Urothelium cell line (cell line): ENCODE data around the gene TMOD2.

Experiments used
- DNase-seq: peaks from one replicate; pipeline ENCODE4 v3.0.0; 2011; ENCODE audit warnings: low spot score, mixed read lengths
- FAIRE-seq: peaks from 2 replicates; lab custom pipeline; 2011; peaks lifted over from hg19 to GRCh38; lab: Jason Lieb, UNC

The TMOD2 gene

DNA sequence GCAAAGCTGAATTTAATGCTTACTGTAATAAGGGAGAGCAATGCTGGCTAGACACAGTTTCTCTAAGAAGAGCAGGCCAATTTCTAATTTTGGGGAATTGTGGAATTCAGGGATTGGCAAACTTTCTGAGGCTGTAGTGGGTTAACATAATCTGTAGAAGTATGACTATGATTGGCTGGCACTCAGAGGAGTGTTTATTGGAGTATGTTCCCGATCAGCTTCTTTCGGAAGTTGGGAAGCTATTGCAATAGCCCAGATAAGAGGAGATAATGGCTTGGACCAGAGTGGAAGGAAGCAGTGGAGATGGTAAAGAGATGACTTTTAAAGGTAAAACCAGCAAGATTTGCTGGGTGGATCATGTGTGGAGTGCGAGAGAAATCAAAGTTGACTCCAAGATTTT is 97.4 kb downstream of the TMOD2 start:
- FAIRE-seq, result no peak
- DNase-seq, result no peak

- no peak for DNase-seq
- no peak for FAIRE-seq
Observed at GRCh38 chr15:51849860-51850259, 98.5 kb downstream of the TMOD2 start.

- DNase-seq, result no peak
- FAIRE-seq, result no peak
Observed at GRCh38 chr15:51853998-51854397, 102.6 kb downstream of the TMOD2 start.

DNA sequence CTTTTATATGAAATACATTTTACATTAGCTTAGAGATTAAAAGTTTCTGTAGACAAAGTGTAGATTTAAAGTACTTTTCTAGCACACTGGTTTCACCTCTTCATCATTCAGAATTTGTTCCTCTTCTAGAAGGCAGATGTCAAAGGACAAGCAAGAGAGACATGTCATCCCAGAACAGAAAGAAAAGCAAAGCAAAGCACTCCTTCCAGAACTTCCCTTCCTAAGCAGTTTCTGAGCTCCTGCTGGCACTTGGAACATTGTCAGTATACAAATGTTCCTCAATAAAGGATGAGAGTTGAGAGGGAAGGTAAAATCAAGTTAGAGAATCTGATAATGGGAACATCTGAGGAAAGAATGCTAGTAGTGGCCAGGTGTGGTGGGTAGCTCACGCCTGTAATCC is 104.2 kb downstream of the TMOD2 start:
- FAIRE-seq (no peak), DNase-seq (no peak)

GRCh38 chr15:51856714-51857380 is 105.5 kb downstream of the TMOD2 start:
- no peak for FAIRE-seq
- no peak for DNase-seq

DNA sequence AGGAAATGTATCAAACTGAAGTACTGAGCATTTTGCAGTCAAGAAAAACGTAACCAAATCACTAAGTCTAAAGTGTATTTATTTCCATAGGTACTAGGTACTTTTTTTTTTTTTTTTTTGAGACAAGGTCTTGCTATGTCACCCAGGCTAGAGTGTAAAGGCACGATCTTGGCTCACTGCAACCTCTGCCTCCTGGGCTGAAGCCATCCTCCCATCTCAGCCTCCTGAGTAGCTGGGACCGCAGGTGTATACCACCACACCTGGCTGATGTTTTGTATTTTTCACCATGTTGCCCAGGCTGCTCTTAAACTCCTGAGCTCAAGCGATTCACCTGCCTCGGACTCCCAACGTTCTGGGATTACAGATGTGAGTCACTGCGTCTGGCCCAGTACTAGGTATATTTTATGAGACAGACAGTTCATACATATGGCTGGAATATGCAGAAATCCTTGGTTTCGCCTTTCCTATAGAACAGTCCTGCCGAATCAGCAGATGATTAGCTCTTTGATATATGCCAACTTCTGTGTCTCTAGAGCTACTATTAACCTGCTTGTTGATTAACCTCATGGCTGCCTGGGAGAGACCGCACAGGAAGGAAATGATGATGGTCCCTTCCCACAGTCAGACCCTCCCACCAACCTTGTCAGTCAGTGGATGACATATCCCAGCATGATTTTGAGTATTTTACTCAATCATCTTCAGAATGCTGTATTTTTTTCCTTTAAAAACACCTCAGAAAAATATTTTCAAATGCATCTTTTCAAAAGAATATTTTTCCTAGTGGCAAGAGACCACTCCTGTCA is 110.4 kb downstream of the TMOD2 start:
- no peak for FAIRE-seq
- no peak for DNase-seq

DNA sequence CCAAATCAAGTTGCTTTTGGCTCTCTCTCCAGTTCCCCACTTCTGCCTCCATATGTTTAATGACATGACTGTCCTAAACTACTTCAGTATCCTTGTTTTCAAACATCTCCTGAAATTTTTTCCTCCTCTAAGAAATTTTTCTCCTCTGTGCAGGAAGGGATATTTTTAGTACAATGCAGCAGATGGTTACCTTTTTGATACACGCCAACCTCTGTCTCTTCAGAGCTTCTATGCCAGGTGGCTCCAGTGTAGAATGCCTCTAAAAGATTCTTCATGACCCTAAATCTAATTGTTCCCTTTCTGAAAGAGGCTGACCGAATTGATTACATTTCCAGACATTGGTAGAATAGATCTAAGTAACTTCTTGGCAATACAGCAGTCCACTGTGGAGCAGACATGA is 111.7 kb downstream of the TMOD2 start:
- FAIRE-seq (no peak), DNase-seq (no peak)

GRCh38 chr15:51864408-51865056 is 113.1 kb downstream of the TMOD2 start:
- DNase-seq, result peak; percentile 35
- no peak for FAIRE-seq

DNA sequence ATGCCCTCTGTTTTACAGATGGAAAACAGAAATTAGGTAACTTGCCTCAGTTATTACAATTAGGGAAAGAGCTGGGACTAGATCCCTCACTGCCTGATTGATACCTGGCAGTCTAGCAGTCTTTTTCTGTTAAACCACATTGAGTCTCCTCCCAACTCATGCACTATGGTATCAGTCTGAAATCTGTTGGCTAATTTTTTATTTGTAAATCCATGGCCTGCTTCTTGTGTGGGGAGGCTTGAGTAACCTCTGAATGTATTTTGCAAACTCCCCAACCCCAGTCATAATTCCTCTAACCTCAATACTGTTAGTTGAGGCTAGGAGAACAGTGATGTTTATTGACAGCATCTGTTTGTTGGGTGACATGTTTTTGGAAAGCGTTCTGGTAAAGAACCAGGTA is 113.9 kb downstream of the TMOD2 start:
- no peak for FAIRE-seq

More for the DNA sequence above, 113.9 kb downstream of the TMOD2 start:
- DNase-seq, result no peak
